CD8-positive, alpha-beta memory T cell (primary cell): ENCODE results near the gene MERTK. TPM values are rescaled to one million over a fixed set of nuclear protein-coding genes. Genes with fewer than 3 reads are reported as not detected.
"Not testable (repeated sequence)": the region's sequence is repeated elsewhere in the genome, so short reads cannot be mapped to it uniquely, and the experiment has no call there.

Experiments
- CTCF ChIA-PET: fragments of 350-600 bp; sonication (Branson Sonifier 250); formaldehyde crosslinking; loops from one replicate; lab custom pipeline; 2021; ENCODE audit warnings: antibody characterized with exemption; lab: Charles Lee
- POLR2A ChIA-PET: fragments of 350-600 bp; sonication (Branson Sonifier 250); formaldehyde crosslinking; loops from one replicate; lab custom pipeline; 2021; ENCODE audit warnings: antibody characterized with exemption; lab: Charles Lee
- DNase-seq, 5 donors: peaks; one replicate each; pipeline versions ENCODE4 v3.0.0 to v3.0.0-alpha.2; 2020 to 2022; ENCODE audit warnings: mixed read lengths in 1 of 5
- H3K27ac ChIP-seq: one replicate; pipeline ENCODE4 v1.7.0; 2013; ENCODE audit warnings: low read depth, mild to moderate bottlenecking, low read length, moderate library complexity
- H3K27me3 ChIP-seq: 2 replicates; pipeline ENCODE4 v1.7.0; 2013; ENCODE audit warnings: low read length, mild to moderate bottlenecking; ENCODE audit not compliant: insufficient read depth, poor library complexity, severe bottlenecking
- H3K36me3 ChIP-seq: 2 replicates; pipeline ENCODE4 v1.7.0; 2013; ENCODE audit warnings: mild to moderate bottlenecking, low read length, moderate library complexity; ENCODE audit not compliant: insufficient read depth
- H3K4me1 ChIP-seq: 2 replicates; pipeline ENCODE4 v1.7.0; 2013; ENCODE audit warnings: mild to moderate bottlenecking, low read length, moderate library complexity; ENCODE audit not compliant: insufficient read depth
- H3K4me3 ChIP-seq: 2 replicates; pipeline ENCODE4 v1.7.0; 2013; ENCODE audit warnings: mild to moderate bottlenecking, low read length
- H3K9me3 ChIP-seq: 2 replicates; pipeline ENCODE4 v1.7.0; 2013; ENCODE audit warnings: mild to moderate bottlenecking, low read length
- H3K27ac Mint-ChIP-seq, 8 donors: one replicate each; pipeline ENCODE4 v1.8.0; 2020 to 2021; ENCODE audit warnings: mixed read lengths in 8 of 8, mild to moderate bottlenecking in 6 of 8, inconsistent platforms in 3 of 8, moderate library complexity in 3 of 8
- H3K27me3 Mint-ChIP-seq, 2 donors: one replicate each; pipeline ENCODE4 v1.8.0; 2020 to 2021; ENCODE audit warnings: mixed read lengths in 2 of 2, mild to moderate bottlenecking in 1 of 2, moderate library complexity in 1 of 2
- H3K36me3 Mint-ChIP-seq, 3 donors: one replicate each; pipeline ENCODE4 v1.8.0; 2020 to 2021; ENCODE audit warnings: mixed read lengths in 3 of 3, inconsistent platforms in 1 of 3, mild to moderate bottlenecking in 1 of 3
- H3K4me1 Mint-ChIP-seq, 3 donors: one replicate each; pipeline ENCODE4 v1.8.0; 2020 to 2021; ENCODE audit warnings: mixed read lengths in 3 of 3, inconsistent platforms in 1 of 3, mild to moderate bottlenecking in 1 of 3
- H3K4me3 Mint-ChIP-seq, 7 donors: one replicate each; pipeline ENCODE4 v1.8.0; 2020 to 2021; ENCODE audit warnings: mixed read lengths in 7 of 7, mild to moderate bottlenecking in 6 of 7, moderate library complexity in 4 of 7, inconsistent platforms in 2 of 7
- H3K9me3 Mint-ChIP-seq, 5 donors: one replicate each; pipeline ENCODE4 v1.8.0; 2020 to 2022; ENCODE audit warnings: mixed read lengths in 5 of 5, mild to moderate bottlenecking in 3 of 5, moderate library complexity in 2 of 5, inconsistent platforms in 1 of 5
- polyA plus RNA-seq: library from polyadenylated mRNA; unstranded; fragments of 300-500 nt; fragmentation: Illumina TruSeq; gene quantifications from one replicate; pipeline ENCODE4 v1.2.3, GENCODE V29; 2021
- total RNA-seq, 2 experiments: library from RNA; stranded (reverse); gene quantifications; one replicate each; pipeline ENCODE4 v1.2.3, GENCODE V29; 2021

MERTK gene
- total and polyA plus RNA-seq, 3 experiments from 2014 or later = 0.14 to 0.88 (median 0.75) TPM

DNA sequence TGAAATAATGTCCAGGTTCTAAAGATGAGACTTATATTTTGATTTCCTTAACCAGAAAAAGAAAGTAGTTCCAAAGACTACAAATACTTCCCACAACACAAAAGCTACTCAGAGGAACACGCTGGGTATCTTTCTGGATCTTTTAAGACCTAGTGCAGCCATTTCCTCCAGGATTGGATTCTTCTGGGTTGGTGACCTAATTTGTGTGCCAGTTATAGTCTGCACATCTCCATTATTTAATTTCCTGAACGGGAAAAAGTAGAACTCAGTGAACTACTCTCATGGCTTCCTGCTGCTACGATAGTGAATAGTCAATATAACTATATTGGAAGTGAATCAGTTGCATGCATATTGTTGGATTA, 158.2 kb downstream of the MERTK start:
- H3K27me3 ChIP-seq = no peaks in the 10 kb centered on the region
- H3K4me1 ChIP-seq = peaks cover 26% of the 10 kb centered on the region
- peaks cover 40 to 51% (median 50%) of the 10 kb centered on the region in 3 donors for H3K4me1 Mint-ChIP-seq
- H3K9me3 ChIP-seq = no peaks in the 10 kb centered on the region
- H3K36me3 ChIP-seq = peaks cover 6% of the 10 kb centered on the region
- peak overlapping the region; percentile 76 for H3K4me3 ChIP-seq
- H3K27me3 Mint-ChIP-seq = no peaks in the 10 kb centered on the region
- peak overlapping the region; percentile 85 to 98 (median 95) for H3K4me3 Mint-ChIP-seq
- H3K9me3 Mint-ChIP-seq = no peaks in the 10 kb centered on the region
- H3K36me3 Mint-ChIP-seq = peaks cover 0 to 43% (median 5%) of the 10 kb centered on the region in 3 donors
- POLR2A ChIA-PET = no interaction called here
- CTCF ChIA-PET = no interaction called here
- no peak for DNase-seq
- H3K27ac Mint-ChIP-seq = peak overlapping the region in 7 of 8 donors; percentile 74 to 97 (median 92)
- peak overlapping the region; percentile 85 for H3K27ac ChIP-seq

DNA sequence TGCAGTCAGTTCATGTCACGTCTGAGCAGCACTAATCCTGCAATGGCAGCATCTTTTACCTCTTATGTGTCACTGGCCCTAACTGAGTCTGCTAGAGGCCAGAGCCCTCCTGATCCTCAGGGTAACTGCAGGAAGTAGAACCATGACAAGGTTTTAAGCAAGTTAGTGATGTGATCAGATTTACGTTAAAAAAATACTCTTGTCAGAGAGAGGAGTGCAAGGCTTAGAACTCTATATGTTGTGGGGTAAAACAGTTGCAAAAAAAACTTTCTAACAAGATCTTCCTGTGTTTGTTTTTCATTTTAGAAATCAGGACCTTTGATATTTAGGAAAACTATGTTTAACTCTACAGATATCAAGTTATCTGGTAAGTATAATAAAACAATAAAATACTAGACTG, 161.3 kb downstream of the MERTK start:
- peaks cover 25% of the 10 kb centered on the region for H3K36me3 ChIP-seq

GRCh38 chr2:112061299-112061698, 162.9 kb downstream of the MERTK start:
- ChIA-PET POLR2A (no interaction called here), CTCF (no interaction called here)
- H3K27me3 Mint-ChIP-seq = no peaks in the 10 kb centered on the region
- no peaks in the 10 kb centered on the region for H3K9me3 Mint-ChIP-seq
- peaks cover 0 to 74% (median 38%) of the 10 kb centered on the region in 3 donors for H3K36me3 Mint-ChIP-seq
- H3K27ac Mint-ChIP-seq = peak overlapping the region in 1 of 8 donors; percentile 9
- Histone ChIP-seq H3K4me1 (peaks cover 13% of the 10 kb centered on the region), H3K27me3 (no peaks in the 10 kb centered on the region), H3K9me3 (no peaks in the 10 kb centered on the region), H3K27ac (no peak overlapping the region), H3K36me3 (peaks cover 33% of the 10 kb centered on the region), H3K4me3 (no peak overlapping the region)
- no peak for DNase-seq
- H3K4me3 Mint-ChIP-seq = no peak overlapping the region
- peaks cover 55 to 73% (median 66%) of the 10 kb centered on the region in 3 donors for H3K4me1 Mint-ChIP-seq

More for the DNA sequence above, 161.3 kb downstream of the MERTK start:
- Histone ChIP-seq H3K4me3 (no peak overlapping the region), H3K9me3 (no peaks in the 10 kb centered on the region), H3K27ac (no peak overlapping the region), H3K27me3 (no peaks in the 10 kb centered on the region), H3K4me1 (peaks cover 19% of the 10 kb centered on the region)
- H3K4me1 Mint-ChIP-seq = peaks cover 53 to 68% (median 61%) of the 10 kb centered on the region in 3 donors
- ChIA-PET POLR2A (no interaction called here), CTCF (no interaction called here)
- no peak for DNase-seq
- H3K4me3 Mint-ChIP-seq = peak overlapping the region in 1 of 7 donors; percentile 26
- no peaks in the 10 kb centered on the region for H3K27me3 Mint-ChIP-seq
- peaks cover 0 to 71% (median 28%) of the 10 kb centered on the region in 3 donors for H3K36me3 Mint-ChIP-seq
- no peaks in the 10 kb centered on the region for H3K9me3 Mint-ChIP-seq
- H3K27ac Mint-ChIP-seq = no peak overlapping the region

DNA sequence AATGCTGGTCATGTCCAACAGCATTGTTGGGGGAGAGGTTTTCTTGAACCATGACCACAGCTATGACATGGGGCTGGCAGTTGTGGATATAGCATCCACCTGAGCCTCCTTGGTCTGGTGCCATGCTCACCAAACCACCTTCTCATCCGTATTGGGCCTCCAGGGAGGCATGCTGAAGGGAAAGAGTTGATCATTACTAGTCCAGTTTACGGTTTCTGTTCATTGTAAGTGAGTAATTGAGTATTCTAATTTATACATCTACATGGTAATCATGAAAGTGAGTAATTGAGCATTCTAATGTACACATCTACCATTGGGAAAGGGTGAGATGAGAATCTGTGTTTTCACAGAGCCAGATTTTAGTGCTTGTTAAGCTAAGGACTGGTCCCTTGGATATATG, 163.4 kb downstream of the MERTK start:
- Histone ChIP-seq H3K4me1 (peaks cover 8% of the 10 kb centered on the region), H3K36me3 (peaks cover 35% of the 10 kb centered on the region), H3K4me3 (no peak overlapping the region), H3K27ac (no peak overlapping the region), H3K9me3 (no peaks in the 10 kb centered on the region), H3K27me3 (no peaks in the 10 kb centered on the region)
- no peaks in the 10 kb centered on the region for H3K27me3 Mint-ChIP-seq
- peaks cover 52 to 69% (median 63%) of the 10 kb centered on the region in 3 donors for H3K4me1 Mint-ChIP-seq
- peak overlapping the region in 2 of 8 donors; percentile 9 to 25 for H3K27ac Mint-ChIP-seq
- no peaks in the 10 kb centered on the region for H3K9me3 Mint-ChIP-seq
- peaks cover 0 to 75% (median 40%) of the 10 kb centered on the region in 3 donors for H3K36me3 Mint-ChIP-seq
- ChIA-PET POLR2A (no interaction called here), CTCF (no interaction called here)
- no peak for DNase-seq
- H3K4me3 Mint-ChIP-seq = no peak overlapping the region

GRCh38 chr2:112062894-112063293, 164.5 kb downstream of the MERTK start:
- Histone ChIP-seq H3K36me3 (peaks cover 41% of the 10 kb centered on the region), H3K4me3 (no peak overlapping the region), H3K9me3 (no peaks in the 10 kb centered on the region), H3K27me3 (no peaks in the 10 kb centered on the region), H3K4me1 (no peaks in the 10 kb centered on the region), H3K27ac (no peak overlapping the region)
- DNase-seq = no peak
- peaks cover 5 to 85% (median 45%) of the 10 kb centered on the region in 3 donors for H3K36me3 Mint-ChIP-seq
- H3K27ac Mint-ChIP-seq = peak overlapping the region in 4 of 8 donors; percentile 7 to 58 (median 28)
- H3K9me3 Mint-ChIP-seq = no peaks in the 10 kb centered on the region
- H3K27me3 Mint-ChIP-seq = no peaks in the 10 kb centered on the region
- CTCF ChIA-PET = no interaction called here
- H3K4me1 Mint-ChIP-seq = peaks cover 46 to 60% (median 54%) of the 10 kb centered on the region in 3 donors
- peak overlapping the region in 3 of 7 donors; percentile 19 to 43 (median 19) for H3K4me3 Mint-ChIP-seq
- POLR2A ChIA-PET = no interaction called here

DNA sequence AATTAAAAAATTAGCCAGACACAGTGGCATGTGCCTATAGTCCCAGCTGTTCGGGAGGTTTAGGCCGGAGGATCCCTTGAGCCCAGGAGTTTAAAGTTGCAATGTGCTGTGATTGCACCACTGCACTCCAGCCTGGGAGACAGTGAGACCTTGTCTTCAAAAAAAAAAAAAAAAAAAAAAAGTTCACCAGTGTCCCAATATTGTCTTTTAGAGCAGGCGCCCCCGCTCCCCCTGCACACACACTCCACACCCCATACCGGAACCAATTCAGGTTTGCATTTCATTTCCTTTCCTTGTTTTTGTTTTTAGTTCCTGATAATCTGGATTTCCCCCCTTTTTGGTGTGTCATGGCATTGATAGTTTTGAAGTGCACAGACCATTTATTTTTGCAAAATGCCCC, 167.1 kb downstream of the MERTK start:
- no peak overlapping the region for H3K4me3 ChIP-seq
- ChIA-PET CTCF (no interaction called here), POLR2A (no interaction called here)
- peak overlapping the region in 1 of 8 donors; percentile 3 for H3K27ac Mint-ChIP-seq
- H3K4me3 Mint-ChIP-seq = no peak overlapping the region
- H3K36me3 ChIP-seq = peaks cover 41% of the 10 kb centered on the region
- no peaks in the 10 kb centered on the region for H3K27me3 Mint-ChIP-seq
- H3K4me1 Mint-ChIP-seq = peaks cover 40 to 55% (median 52%) of the 10 kb centered on the region in 3 donors
- H3K27ac ChIP-seq = no peak overlapping the region
- H3K4me1 ChIP-seq = no peaks in the 10 kb centered on the region
- peaks cover 19 to 88% (median 52%) of the 10 kb centered on the region in 3 donors for H3K36me3 Mint-ChIP-seq
- no peaks in the 10 kb centered on the region for H3K9me3 Mint-ChIP-seq
- H3K9me3 ChIP-seq = no peaks in the 10 kb centered on the region
- no peaks in the 10 kb centered on the region for H3K27me3 ChIP-seq
- no peak for DNase-seq

DNA sequence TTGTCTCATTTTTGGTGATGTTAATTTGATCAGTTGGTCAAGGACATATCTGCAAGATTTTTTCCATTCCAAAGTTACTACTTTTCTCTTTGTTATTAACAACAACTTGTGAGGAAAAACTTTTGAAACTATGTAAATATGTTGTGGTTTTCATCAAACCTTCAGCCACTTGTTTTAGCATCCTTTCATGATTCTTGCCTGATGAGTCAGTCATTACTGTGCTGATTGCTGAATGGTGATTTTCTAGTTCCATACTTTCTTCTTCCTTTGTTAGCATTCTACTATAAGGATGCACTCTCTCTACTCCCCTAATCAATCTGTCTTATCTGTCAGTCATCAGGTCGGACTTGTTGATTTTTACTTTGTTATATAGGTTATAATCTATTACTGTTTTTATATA, 167.6 kb downstream of the MERTK start:
- Histone ChIP-seq H3K27ac (no peak overlapping the region), H3K9me3 (no peaks in the 10 kb centered on the region), H3K27me3 (no peaks in the 10 kb centered on the region), H3K4me3 (no peak overlapping the region), H3K36me3 (peaks cover 40% of the 10 kb centered on the region), H3K4me1 (no peaks in the 10 kb centered on the region)
- Mint-ChIP-seq H3K4me1 (peaks cover 40 to 55% (median 53%) of the 10 kb centered on the region in 3 donors), H3K36me3 (peaks cover 20 to 87% (median 53%) of the 10 kb centered on the region in 3 donors), H3K27me3 (no peaks in the 10 kb centered on the region), H3K27ac (peak overlapping the region in 1 of 8 donors; percentile 3), H3K9me3 (no peaks in the 10 kb centered on the region), H3K4me3 (no peak overlapping the region)
- CTCF ChIA-PET = no interaction called here
- POLR2A ChIA-PET = no interaction called here
- DNase-seq = no peak

GRCh38 chr2:112069794-112070193, 171.4 kb downstream of the MERTK start:
- H3K36me3 ChIP-seq = peaks cover 16% of the 10 kb centered on the region
- H3K9me3 ChIP-seq, POLR2A ChIA-PET, H3K27me3 Mint-ChIP-seq, H3K27ac Mint-ChIP-seq, H3K27ac ChIP-seq, H3K9me3 Mint-ChIP-seq, DNase-seq, H3K4me3 Mint-ChIP-seq, H3K4me3 ChIP-seq, H3K4me1 ChIP-seq, H3K27me3 ChIP-seq: not testable (repeated sequence)
- CTCF ChIA-PET = interaction anchor here (1.0 kb wide), 1 partner anchor 11 kb away, joined by 3 read pairs; no protein-coding TSS in a partner anchor
- H3K4me1 Mint-ChIP-seq = peaks cover 47 to 56% (median 53%) of the 10 kb centered on the region in 3 donors
- peaks cover 49 to 84% (median 51%) of the 10 kb centered on the region in 3 donors for H3K36me3 Mint-ChIP-seq
